Activated naive CD8-positive, alpha-beta T cell treated with anti-CD3 and anti-CD28 coated beads, Interleukin-2, amount 50 U/mL, for 16 hours (primary cell): Measurements from ENCODE around the gene NTM.

Source experiments
- DNase-seq: peaks from one replicate; pipeline ENCODE4 v3.0.0-alpha.2; 2020; ENCODE audit warnings: low read depth, low spot score

Gene NTM

GRCh38 chr11:132106096-132106982 lies 735.9 kb downstream of the NTM start:
- DNase-seq: no peak

GRCh38 chr11:132111316-132111715 lies 740.9 kb downstream of the NTM start:
- DNase-seq: no peak

GRCh38 chr11:132111838-132112237 lies 741.4 kb downstream of the NTM start:
- DNase-seq: no peak

- DNase-seq: no peak
Observed at GRCh38 chr11:132112846-132113245, 742.4 kb downstream of the NTM start.

- DNase-seq: no peak
Observed at GRCh38 chr11:132114185-132114584, 743.8 kb downstream of the NTM start.

- DNase-seq: no peak
Observed at GRCh38 chr11:132114743-132115142, 744.3 kb downstream of the NTM start.

GRCh38 chr11:132115454-132115853 lies 745.0 kb downstream of the NTM start:
- no peak for DNase-seq

- DNase-seq: no peak
Observed at GRCh38 chr11:132116516-132116915, 746.1 kb downstream of the NTM start.

- DNase-seq: no peak
Observed at GRCh38 chr11:132118661-132119060, 748.2 kb downstream of the NTM start.

GRCh38 chr11:132119573-132119972 lies 749.2 kb downstream of the NTM start:
- DNase-seq: no peak

- no peak for DNase-seq
Observed at GRCh38 chr11:132122735-132123134, 752.3 kb downstream of the NTM start.

- no peak for DNase-seq
Observed at GRCh38 chr11:132123449-132123848, 753.0 kb downstream of the NTM start.

GRCh38 chr11:132123854-132124835 lies 753.7 kb downstream of the NTM start:
- no peak for DNase-seq

- no peak for DNase-seq
Observed at GRCh38 chr11:132125988-132126871, 755.8 kb downstream of the NTM start.

- no peak for DNase-seq
Observed at GRCh38 chr11:132126973-132127899, 756.8 kb downstream of the NTM start.

- no peak for DNase-seq
Observed at GRCh38 chr11:132127900-132128288, 757.5 kb downstream of the NTM start.

- no peak for DNase-seq
Observed at GRCh38 chr11:132131047-132131446, 760.6 kb downstream of the NTM start.

- DNase-seq: no peak
Observed at GRCh38 chr11:132131961-132132360, 761.5 kb downstream of the NTM start.

GRCh38 chr11:132134322-132134721 lies 763.9 kb downstream of the NTM start:
- no peak for DNase-seq

- DNase-seq: no peak
Observed at GRCh38 chr11:132137289-132137980, 767.0 kb downstream of the NTM start.
